PC-3 (cell line): ENCODE results near the gene KCNC2.

Source experiments
- EZH2 ChIP-seq: fragments of 300-600 bp; sonication (generic); IDR thresholded peaks from one replicate; pipeline ENCODE4 v1.6.1; 2017; ENCODE audit warnings: antibody characterized with exemption, mild to moderate bottlenecking, low read length; ENCODE audit not compliant: unreplicated experiment
- TF ChIP-seq, protein P1 (sequence below): fragments of 300-600 bp; sonication (generic); conservative IDR thresholded peaks from 2 replicates; pipeline ENCODE4 v1.5.1; 2017; ENCODE audit warnings: antibody characterized with exemption, low read depth, mild to moderate bottlenecking, low read length

- TF ChIP-seq, protein P1, sequence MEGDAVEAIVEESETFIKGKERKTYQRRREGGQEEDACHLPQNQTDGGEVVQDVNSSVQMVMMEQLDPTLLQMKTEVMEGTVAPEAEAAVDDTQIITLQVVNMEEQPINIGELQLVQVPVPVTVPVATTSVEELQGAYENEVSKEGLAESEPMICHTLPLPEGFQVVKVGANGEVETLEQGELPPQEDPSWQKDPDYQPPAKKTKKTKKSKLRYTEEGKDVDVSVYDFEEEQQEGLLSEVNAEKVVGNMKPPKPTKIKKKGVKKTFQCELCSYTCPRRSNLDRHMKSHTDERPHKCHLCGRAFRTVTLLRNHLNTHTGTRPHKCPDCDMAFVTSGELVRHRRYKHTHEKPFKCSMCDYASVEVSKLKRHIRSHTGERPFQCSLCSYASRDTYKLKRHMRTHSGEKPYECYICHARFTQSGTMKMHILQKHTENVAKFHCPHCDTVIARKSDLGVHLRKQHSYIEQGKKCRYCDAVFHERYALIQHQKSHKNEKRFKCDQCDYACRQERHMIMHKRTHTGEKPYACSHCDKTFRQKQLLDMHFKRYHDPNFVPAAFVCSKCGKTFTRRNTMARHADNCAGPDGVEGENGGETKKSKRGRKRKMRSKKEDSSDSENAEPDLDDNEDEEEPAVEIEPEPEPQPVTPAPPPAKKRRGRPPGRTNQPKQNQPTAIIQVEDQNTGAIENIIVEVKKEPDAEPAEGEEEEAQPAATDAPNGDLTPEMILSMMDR = no peak
- TF ChIP-seq EZH2 = no peak
Observed at GRCh38 chr12:75080582-75080981, 129.1 kb downstream of the KCNC2 start.
